ENCODE measurements around the gene GPAT2.
"Not testable (repeated sequence)": the region's sequence is repeated elsewhere in the genome, so short reads cannot be mapped to it uniquely, and the experiment has no call there.

The GPAT2 gene

GRCh38 chr2:96022701-96023447 lies 11.8 kb downstream of the GPAT2 start:
- peak; percentile 77 for DNase-seq

GRCh38 chr2:96022126-96022525 lies 12.6 kb downstream of the GPAT2 start:
- not testable (repeated sequence) for DNase-seq

- not testable (repeated sequence) for DNase-seq
These were observed 13.6 kb downstream of the GPAT2 start for GRCh38 chr2:96021142-96021541.

GRCh38 chr2:96019909-96020590 lies 14.7 kb downstream of the GPAT2 start:
- DNase-seq: not testable (repeated sequence)

- not testable (repeated sequence) for DNase-seq
These were observed 18.4 kb downstream of the GPAT2 start for GRCh38 chr2:96016321-96016720.

DNA sequence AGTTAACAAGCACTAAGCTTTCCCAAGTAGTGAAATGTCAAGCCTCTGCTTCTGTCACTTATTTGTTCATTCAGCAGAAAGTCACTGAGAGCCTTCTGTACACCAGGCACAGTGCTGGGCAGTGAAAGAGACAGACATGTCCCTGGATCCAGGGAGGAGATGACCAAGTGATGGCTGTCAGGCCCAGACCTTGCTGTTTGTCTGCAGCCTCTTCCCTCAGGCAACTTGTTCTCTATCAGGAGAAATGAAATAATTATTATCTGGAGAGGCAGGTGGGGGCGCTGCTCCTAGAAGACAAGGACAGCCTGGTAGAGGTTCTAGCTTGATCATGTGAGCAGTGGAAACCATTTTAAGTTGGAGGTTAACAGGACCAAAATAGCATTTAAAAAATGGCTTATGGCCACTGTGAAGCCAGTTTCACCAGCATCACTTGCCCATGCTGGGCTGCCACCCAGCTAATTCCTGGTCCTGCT lies 21.9 kb downstream of the GPAT2 start:
- DNase-seq: not testable (repeated sequence)

DNA sequence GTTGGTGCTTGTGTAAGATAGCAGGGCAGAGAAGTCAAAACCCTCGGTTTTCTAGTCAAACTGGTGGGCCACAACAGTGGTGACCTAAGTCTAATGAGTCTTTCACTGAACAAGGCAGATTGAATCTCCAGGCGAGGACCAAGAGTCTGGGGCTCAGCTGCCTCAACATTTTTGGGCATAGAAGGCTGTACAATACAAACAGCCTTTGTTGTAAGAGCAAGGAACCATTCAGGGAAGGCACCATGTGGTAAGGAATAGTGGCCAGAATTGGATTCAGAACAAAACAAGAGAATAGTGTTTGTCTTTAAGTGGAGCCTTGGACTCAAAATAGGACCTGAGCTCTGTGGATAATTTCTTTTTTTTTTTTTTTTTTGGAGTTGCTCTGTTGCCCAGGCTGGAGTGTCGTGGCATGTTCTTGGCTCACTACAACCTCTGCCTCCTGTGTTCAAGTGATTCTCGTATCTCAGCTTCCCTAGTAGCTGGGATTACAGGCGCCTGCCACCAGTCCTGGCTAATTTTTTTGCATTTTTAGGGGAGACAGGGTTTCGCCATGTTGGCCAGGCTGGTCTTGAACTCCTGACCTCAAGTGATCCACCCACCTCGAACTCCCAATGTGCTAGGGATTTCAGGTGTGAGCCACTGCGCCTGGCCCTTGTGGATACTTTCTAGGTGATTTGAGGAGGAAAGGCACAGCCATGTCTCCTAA lies 22.5 kb downstream of the GPAT2 start:
- not testable (repeated sequence) for DNase-seq

DNA sequence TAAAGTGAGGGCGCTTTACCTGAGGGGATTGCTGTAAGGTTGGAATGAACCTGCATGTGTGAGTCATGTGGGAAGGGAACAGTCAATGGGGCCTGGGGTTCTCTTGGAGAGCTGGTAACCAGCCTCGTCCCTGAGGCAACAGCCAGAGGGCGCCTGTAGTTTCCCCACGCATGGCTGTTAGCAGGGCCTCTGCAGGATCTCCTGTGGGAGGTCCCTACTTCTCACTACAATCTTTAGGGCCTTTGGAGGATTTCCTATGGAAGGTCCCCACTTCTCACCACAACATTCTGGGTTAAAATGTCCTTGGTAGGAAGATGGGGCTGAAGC lies 23.6 kb downstream of the GPAT2 start:
- DNase-seq: peak; percentile 38

GRCh38 chr2:96010320-96011128 lies 24.2 kb downstream of the GPAT2 start:
- peak; percentile 97 for DNase-seq

- DNase-seq: not testable (repeated sequence)
These were observed 24.9 kb downstream of the GPAT2 start for GRCh38 chr2:96009833-96010232.

DNA sequence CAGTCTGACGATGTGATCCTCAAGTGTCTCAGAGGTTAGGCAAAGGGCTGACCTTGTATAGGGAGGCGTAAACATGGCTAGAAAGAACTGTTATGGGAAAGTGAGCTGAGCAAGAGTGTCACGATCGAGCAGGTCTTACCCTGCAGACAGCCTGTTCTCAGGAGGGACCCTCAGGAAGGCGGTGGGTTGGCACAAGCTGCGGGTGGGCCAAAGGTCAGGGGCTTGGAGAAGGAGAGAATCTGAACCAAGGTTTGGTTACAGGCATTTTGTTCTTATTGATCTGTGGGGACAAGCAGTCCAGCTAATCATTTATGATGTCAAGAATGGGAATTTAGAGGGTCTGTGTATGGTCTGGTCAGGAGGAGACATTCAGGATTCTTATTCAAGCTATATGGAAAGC lies 26.7 kb downstream of the GPAT2 start:
- DNase-seq: not testable (repeated sequence)

DNA sequence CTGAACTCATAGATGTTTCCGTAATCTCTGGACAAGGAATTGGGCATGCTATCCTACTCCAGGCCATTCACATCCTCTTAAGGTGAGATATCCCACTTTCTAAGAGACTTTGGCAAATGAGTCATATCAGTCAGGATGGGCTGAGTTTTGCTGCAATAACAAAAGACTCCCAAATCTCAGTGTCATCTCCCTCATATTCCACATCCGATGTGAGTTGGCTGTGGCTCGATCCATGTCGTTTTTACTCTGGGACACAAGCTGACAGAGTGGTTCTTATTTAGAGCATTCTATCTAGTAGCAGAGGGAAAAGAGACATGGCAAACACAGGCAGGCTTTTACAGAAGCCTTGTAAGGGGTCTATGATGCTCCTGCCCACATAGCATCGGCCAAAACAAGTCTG lies 28.5 kb downstream of the GPAT2 start:
- DNase-seq: not testable (repeated sequence)

GRCh38 chr2:95992520-95993272 lies 42.0 kb downstream of the GPAT2 start:
- peak; percentile 58 for DNase-seq

DNA sequence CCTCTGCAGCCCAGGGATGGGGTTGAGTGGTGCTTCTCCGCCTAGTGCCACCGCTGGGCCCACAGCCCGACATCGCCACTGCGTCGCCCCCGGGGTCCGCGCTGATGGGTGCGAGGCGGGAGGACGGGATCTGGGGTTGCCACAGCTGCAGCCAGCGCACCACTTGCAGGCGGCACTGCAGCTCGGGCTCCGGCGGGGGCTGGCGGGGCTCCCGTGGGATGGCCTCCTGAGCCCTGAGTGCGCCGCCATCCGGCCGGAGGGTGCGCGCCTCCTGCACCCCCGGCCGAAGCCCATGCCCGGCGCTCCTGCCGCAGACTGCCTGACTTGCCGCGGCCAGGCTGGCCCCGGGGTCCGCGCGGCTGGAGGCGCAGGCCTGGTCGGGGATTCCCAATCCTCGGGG lies 42.6 kb downstream of the GPAT2 start:
- peak; percentile 46 for DNase-seq

GRCh38 chr2:95991351-95992094 lies 43.2 kb downstream of the GPAT2 start, which contains the start of gene ANKRD36C:
ANKRD36C (minus strand) TSS chr2:95991824; CDS start chr2:95991708, 116 bp downstream.
- peak; percentile 41 for DNase-seq

DNA sequence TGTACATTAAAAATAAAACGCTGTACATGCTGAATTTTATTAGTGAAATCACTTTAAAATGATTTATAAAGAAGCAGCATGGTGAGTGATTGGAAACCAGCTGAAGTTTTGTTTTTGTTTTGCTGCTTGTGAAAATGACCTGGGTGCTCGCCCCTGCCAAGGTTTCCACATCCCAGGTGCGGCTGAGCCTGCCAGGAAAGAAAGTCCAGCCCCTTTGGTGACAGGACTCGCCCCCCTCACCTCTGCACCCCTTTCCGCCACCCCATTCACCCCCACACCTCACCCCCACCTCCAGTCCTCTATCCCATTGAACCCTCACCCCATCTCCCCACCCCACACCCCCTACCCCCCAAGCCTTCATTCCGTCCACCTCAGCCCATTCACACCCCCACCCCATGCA lies 43.8 kb downstream of the GPAT2 start:
- DNase-seq: peak; percentile 13

Data from activated CD4-positive, alpha-beta T cell treated with anti-CD3 and anti-CD28 coated beads for 48 hours (primary cell).